NCI-H526 treated with DMSO at 0.1 percent for 48 hours (cell line): ENCODE data around the gene NAV3.

ENCODE experiments used
- DNase-seq: peaks from one replicate; lab custom pipeline; 2025; lab: John Stamatoyannopoulos, UW

NAV3 gene

DNA sequence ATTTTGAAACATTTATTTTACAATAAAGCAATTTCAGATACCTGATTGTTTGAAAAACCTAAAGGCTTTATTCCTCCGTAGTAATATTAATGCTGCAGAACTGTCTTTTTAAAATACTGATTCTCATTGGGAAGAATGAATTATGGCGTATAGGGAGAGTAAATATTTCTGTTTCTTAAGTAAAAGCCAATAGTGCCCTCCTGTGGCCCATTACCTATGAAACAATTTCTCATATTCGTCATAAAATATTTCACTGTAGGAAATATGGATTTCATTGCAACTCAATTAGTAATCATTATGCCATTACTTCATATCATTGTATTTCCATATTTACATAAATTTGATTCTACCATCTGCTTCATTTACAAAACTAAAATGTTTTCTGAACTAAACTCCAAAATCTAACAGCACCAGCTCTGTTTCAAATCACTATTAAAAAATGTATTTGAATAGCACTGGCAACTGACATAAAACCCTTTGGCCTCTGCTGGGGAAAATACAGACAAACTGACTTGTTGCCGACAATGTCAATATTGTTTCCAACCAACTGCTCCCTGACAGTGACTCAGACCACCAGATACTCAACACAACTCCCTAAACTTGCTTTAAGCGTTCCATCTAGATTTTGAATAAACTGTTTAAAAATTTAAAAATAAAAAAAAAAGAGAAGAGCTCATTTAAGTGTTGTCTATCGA lies 290.3 kb downstream of the NAV3 start:
- peak; percentile 20 for DNase-seq

- no peak for DNase-seq
Measured at GRCh38 chr12:78121969-78122610, 291.4 kb downstream of the NAV3 start.

GRCh38 chr12:78128211-78128610 lies 297.5 kb downstream of the NAV3 start:
- DNase-seq = no peak

DNA sequence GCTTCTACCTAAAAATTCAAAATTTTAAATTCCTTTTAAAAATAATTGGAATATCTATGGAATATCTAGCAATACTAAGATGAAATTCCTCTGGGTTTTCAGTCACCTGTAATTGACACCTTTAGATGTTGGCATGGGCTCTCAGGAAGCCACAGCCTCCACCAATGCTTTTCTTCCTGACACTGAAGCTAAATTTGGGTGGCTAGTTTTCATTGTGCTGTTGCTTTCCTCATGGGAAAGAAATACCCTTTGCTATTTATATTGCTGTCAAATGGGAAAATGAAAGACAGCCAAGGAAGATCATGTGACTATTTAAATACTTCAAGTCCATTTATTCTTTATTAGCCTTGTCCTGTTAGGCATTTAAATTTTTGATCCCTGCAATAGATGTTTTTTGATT lies 313.0 kb downstream of the NAV3 start:
- DNase-seq = no peak

GRCh38 chr12:78145398-78145797 lies 314.7 kb downstream of the NAV3 start:
- no peak for DNase-seq

- peak; percentile 7 for DNase-seq
Measured at GRCh38 chr12:78146365-78146772, 315.7 kb downstream of the NAV3 start.

GRCh38 chr12:78149459-78149858 lies 318.8 kb downstream of the NAV3 start:
- no peak for DNase-seq

DNA sequence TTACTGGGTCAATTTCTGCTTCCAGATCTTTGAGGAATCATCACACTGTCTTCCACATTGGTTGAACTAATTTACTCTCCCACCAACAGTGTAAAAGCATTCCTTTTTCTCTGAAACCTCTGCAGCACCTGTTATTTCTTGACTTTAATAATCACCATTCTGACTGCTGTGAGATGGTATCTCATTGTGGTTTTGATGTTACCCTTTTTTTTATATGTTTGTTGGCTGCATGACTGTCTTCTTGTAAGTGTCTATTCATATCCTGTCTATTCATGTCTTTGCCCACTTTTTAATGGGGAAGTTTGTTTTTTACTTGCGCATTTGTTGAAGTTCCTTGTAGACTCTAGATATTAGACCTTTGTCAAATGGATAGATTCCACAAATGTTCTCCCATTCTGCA lies 324.9 kb downstream of the NAV3 start:
- no peak for DNase-seq

- DNase-seq = no peak
Measured at GRCh38 chr12:78156751-78157150, 326.1 kb downstream of the NAV3 start.

DNA sequence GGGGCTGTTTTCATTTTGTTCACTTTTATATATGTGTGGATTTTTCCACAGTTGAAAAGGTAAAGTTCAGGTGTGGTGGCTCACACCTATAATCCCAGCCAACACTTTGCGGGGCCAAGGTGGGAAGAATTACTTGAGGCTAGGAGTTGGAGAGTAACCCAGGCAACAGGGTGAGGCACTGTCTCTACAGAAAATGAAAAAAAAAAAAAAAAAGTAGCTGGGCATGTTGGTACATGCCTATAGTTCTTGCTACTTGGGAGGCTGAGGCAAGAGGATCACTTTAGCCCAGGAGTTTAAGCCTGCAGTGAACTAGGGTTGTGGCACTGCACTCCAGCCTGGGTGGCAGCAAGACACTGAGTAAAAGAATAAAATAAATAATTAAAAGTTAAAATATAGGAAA lies 326.5 kb downstream of the NAV3 start:
- DNase-seq = no peak

GRCh38 chr12:78164154-78164553 lies 333.5 kb downstream of the NAV3 start:
- no peak for DNase-seq

GRCh38 chr12:78167510-78167909 lies 336.8 kb downstream of the NAV3 start:
- no peak for DNase-seq

DNA sequence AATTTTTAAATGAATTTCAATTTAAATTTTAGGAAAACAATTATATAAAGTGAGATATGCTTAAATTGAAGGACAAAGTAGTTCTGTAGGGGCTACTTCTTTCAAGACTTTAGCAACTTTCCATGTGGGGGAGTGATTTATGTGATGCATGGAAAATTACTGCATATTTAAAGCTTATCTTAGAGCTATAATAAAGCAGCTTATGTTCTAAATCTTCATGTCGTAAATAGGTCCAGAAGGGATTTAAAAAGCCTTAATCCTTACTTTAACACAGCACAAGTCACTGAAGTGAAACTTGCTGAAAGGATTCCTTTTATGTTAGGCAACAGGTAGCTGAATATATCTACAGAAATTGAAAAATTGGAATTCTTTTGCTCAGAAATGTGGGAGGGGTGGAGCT lies 340.4 kb downstream of the NAV3 start:
- DNase-seq = no peak

DNA sequence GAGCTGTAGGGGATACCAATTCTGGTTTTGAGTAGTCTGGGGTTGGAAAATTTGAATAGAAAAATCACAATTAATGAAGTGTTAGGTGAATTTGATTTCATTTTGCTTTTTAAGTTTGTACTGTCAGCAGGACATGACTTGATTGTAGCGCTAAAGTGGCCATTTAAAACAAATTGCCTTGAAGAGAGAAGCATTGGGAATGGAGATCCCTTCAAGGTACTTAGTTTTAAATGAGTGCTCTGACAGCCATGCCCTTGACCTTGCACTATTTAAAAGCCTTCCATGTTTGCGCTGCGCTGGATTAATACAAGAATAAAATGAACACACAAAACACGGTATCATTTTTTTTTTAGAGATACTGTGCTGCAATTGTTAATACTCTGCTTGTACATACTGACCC lies 345.9 kb downstream of the NAV3 start:
- DNase-seq = no peak

- no peak for DNase-seq
Measured at GRCh38 chr12:78177298-78177697, 346.6 kb downstream of the NAV3 start.

DNA sequence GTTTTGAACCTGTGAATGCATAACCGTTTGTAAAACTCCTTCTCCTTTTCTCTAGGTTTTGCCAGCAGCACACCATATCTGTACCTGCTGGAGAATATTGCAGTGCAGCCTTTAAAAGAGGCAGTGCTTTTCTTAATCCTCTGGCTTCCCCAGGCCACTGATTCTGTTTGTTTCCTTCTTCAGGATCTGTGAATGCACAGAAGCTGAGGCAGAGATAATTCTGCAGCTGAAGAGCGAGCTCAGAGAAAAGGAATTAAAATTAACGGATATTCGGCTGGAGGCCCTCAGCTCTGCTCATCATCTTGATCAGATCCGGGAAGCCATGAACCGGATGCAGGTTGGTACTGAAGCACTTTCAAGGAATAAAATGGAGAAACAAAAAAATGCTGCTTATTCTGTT lies 348.7 kb downstream of the NAV3 start:
- no peak for DNase-seq

DNA sequence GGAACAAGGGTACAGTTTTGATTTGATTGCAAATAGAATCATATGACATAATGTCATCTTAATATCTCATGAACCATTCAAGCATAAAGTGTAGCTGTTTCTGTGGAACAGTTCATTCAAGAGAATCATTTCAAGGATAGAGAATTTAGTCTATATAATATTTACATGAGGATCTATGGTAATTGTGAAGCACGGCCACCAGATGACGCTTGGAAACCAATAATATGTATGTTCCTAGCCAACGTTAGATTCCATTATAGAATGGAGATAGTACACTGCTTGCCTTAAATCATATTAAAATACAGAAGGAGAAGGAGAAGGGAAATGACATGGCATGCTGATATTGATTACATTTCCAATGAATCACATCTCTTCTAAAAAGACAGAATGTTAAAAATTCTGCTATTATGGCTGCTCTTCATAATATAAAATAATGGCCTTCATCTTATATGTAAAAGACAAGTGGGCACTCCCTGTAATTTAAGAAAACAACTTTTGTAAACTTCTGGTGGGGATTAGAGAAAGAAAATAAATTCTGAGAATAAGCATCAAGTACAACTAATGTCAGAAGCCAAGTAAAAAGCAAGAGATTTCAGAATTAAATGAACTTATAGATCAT lies 351.0 kb downstream of the NAV3 start:
- DNase-seq = peak; percentile 60

DNA sequence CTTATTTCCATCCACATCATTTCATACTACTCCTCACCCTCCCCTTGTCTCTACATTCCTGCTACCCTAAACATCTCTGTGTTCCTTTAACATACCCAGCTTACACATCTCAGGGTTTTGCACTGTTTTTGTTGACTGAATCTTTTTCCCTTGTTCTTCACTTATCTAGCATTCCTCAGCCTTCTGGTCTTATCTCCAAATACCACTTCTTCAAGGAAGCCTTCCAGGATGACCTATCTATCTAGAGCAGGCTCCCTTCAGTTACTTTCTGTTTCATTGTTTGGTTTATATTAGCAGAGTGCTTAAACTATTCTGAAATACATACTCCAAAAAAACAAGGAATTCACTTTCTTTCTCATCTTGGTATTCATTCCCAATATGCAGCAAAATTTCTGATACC lies 353.1 kb downstream of the NAV3 start:
- no peak for DNase-seq

DNA sequence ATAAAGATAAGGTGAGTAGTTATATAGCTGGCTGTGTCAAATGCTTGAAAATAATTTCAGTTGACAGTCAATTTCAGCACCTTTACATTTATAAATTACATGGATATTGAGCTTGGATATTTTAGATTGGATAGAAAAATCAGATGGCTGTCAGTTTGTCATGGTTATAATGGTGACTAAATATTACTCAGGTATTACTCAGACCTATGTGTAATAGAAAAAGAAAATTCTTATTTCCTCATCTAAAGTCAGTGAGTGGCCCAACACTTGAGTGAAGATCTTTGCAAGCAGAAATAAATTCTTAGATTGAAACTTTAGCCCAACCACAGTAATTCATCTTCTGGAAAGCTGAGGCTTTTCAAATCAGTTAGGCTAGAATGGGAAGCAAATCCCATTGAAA lies 354.4 kb downstream of the NAV3 start:
- DNase-seq = no peak

- DNase-seq = no peak
Measured at GRCh38 chr12:78185651-78186050, 355.0 kb downstream of the NAV3 start.

GRCh38 chr12:78186670-78187069 lies 356.0 kb downstream of the NAV3 start:
- no peak for DNase-seq

DNA sequence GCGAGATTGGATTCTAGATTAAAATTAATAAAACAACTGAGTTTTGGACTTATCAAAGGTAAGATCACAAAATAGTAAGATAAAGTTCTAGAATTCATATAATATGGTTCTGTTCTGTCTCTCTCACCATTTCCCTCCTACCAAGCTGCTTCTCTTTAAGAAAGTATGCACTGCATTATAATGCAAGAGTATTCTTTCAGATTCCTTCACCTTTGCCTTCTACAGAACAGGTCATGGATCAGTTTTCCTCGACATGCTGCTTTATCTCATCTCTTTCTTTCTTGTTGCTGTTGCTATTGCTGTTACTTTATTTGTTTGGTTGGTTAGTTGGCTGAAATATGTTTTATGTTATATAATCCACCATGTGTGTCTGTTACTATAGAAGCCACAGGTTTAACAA lies 357.0 kb downstream of the NAV3 start:
- no peak for DNase-seq

- no peak for DNase-seq
Measured at GRCh38 chr12:78189656-78190055, 359.0 kb downstream of the NAV3 start.

DNA sequence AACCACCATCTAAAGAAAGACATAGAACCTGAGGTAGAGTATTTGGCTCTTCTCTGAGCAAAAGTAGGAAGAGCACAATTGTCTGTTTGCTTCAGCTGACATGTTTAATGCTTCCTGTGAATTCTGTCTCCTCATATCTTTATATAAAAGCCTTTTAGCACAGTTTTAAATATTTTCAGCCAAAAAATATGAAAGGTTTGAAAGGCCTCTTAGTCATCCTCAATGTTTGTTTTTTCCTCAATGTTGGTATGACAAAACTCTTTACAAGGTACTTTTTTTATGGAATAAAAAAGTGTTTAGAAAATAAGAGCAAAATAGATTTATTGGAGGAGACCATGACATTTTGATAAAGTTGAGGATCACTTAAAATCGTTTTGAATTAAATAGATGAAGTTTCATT lies 360.9 kb downstream of the NAV3 start:
- no peak for DNase-seq
